Gastroesophageal sphincter (tissue), 4 donors: ENCODE data around the gene WWC2. TPM values are rescaled to one million over a fixed set of nuclear protein-coding genes. Genes with fewer than 3 reads are reported as not detected.

Source experiments
- ATAC-seq: fragments of 150-250 bp; one replicate; pipeline ENCODE4 v1.9.1; 2016; ENCODE audit warnings: mild to moderate bottlenecking, moderate library complexity
- H3K27ac ChIP-seq, 4 donors: fragments of 200-600 bp; sonication (generic) in 3 of 4; 1 replicate in 3 of 4; 2 replicates in 1 of 4; pipeline ENCODE4 v1.5.1; 2016 to 2019
- H3K27me3 ChIP-seq: fragments of 200-600 bp; sonication (generic); one replicate; pipeline ENCODE4 v1.5.1; 2019
- H3K36me3 ChIP-seq, 2 donors: fragments of 200-600 bp; sonication (generic); one replicate each; pipeline ENCODE4 v1.5.1; 2019; ENCODE audit warnings: control low read depth in 1 of 2
- H3K4me1 ChIP-seq, 3 donors: fragments of 200-600 bp; sonication (generic); 1 replicate in 2 of 3; 2 replicates in 1 of 3; pipeline ENCODE4 v1.5.1; 2016 to 2019; ENCODE audit warnings: control low read depth in 2 of 3
- H3K4me3 ChIP-seq, 2 donors: fragments of 200-600 bp; sonication (generic); one replicate each; pipeline ENCODE4 v1.5.1; 2019; ENCODE audit warnings: mild to moderate bottlenecking in 1 of 2, moderate library complexity in 1 of 2
- H3K9me3 ChIP-seq, 3 donors: fragments of 200-600 bp; sonication (generic); one replicate each; pipeline ENCODE4 v1.5.1; 2017 to 2019; ENCODE audit warnings: control low read depth in 2 of 3
- CTCF ChIP-seq, 4 experiments: fragments of 200-600 bp in 2 of 4; fragments of 450-650 bp in 2 of 4; sonication (generic) in 1 of 4; IDR thresholded peaks; one replicate each; pipeline ENCODE4 v1.5.1; 2017 to 2019; ENCODE audit warnings: antibody characterized with exemption in 4 of 4, mild to moderate bottlenecking in 2 of 4, moderate library complexity in 2 of 4
- EP300 ChIP-seq: sonication (generic); formaldehyde crosslinking; IDR thresholded peaks from one replicate; pipeline ENCODE4 v1.6.1; 2017; ENCODE audit warnings: antibody characterized with exemption, mild to moderate bottlenecking
- POLR2A ChIP-seq, 2 donors: fragments of 450-650 bp; IDR thresholded peaks; one replicate each; pipeline ENCODE4 v1.6.1; 2017; ENCODE audit warnings: antibody characterized with exemption in 2 of 2, mild to moderate bottlenecking in 2 of 2, moderate library complexity in 1 of 2
- POLR2AphosphoS5 ChIP-seq: sonication (generic); formaldehyde crosslinking; IDR thresholded peaks from one replicate; pipeline ENCODE4 v1.6.1; 2017; ENCODE audit warnings: antibody characterized with exemption
- WGBS, 2 donors: methylation state at CpG; one replicate each; pipeline ENCODE4 v1.1.5; 2018; ENCODE audit warnings: low coverage in 1 of 2; 5-methylcytosine and 5-hydroxymethylcytosine counted together
- total RNA-seq, 4 donors: library from RNA; depleted of rRNA; stranded (reverse); fragments of >200 nt; gene quantifications; one replicate each; pipeline ENCODE4 v1.1.0, GENCODE V29; 2016

The WWC2 gene
- total RNA-seq, 4 donors from 2014 or later: 23.0 to 42.0 (median 37.2) TPM

DNA sequence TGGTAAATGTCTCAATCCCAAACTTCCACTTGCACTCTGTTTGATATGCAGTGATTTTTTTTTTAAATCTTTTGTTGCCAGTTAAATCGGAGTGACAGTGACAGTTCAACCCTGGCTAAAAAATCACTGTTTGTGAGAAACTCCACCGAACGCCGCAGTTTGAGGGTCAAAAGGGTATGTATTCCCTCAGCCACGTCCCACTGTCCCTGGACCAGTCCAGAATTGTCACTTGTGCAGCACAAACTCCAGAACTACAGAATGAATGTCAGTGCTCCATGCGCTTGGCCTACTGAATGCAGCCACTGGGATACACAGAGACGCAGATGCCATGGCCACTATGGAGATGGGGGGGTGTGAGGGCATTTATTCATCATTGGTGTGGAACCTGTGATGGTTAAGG is 186.8 kb downstream of the WWC2 start:
- no peak overlapping the region for H3K27ac ChIP-seq
- H3K27me3 ChIP-seq: no peaks in the 10 kb centered on the region
- H3K4me1 ChIP-seq: no peaks in the 10 kb centered on the region
- 87 to 91% methylated on average over 4 to 5 of the region's 7 CpGs for WGBS, 2 donors
- H3K9me3 ChIP-seq: no peaks in the 10 kb centered on the region
- peaks cover 5 to 100% of the 10 kb centered on the region in 2 donors for H3K36me3 ChIP-seq
- ATAC-seq: no peak
- no peak overlapping the region for H3K4me3 ChIP-seq
- TF ChIP-seq POLR2A (IDR thresholded peaks at IDR 0.05): no peak
- TF ChIP-seq POLR2AphosphoS5: no peak
- TF ChIP-seq CTCF (IDR thresholded peaks at IDR 0.05): no peak
- TF ChIP-seq EP300: no peak

DNA sequence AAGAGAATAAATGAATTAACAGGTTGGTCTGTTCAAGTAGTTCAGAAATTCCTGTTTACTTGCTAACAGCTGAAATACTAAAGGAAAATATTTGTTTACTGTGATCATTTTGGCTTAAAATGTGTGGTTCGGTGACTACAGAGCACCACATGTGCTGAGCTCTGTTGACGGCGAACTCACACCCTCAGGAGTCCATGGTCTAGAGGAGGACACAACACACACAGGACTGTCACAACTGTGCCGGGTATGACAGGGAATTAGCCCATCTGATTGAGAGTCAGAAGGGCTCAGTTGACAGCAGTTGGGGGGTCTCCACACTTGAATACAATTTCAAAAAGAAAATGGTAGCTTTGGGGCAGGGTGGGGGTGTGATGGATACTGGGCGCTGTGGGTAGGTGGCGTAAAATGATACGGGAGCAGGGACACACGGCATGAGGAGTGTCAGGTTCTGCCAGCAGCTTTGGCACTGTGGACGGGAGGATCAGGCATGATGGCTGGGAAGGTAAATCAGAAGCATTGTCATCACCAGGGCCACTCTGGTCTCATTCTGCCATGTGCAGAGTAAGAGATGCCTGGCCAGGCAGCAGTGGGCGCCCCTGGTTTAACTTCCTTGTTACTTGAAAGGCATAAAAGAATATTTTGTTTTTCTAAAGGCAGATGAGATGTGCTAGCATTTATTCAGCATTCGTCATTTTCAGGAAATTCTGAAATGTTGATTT is 187.7 kb downstream of the WWC2 start:
- TF ChIP-seq CTCF (IDR thresholded peaks at IDR 0.05): no peak
- TF ChIP-seq POLR2AphosphoS5: no peak
- TF ChIP-seq POLR2A (IDR thresholded peaks at IDR 0.05): no peak
- no peak for TF ChIP-seq EP300
- H3K4me1 ChIP-seq: no peaks in the 10 kb centered on the region
- no peak for ATAC-seq
- no peaks in the 10 kb centered on the region for H3K9me3 ChIP-seq
- no peak overlapping the region for H3K4me3 ChIP-seq
- 92 to 96% methylated on average over 4 to 11 of the region's 11 CpGs for WGBS, 2 donors
- H3K27me3 ChIP-seq: no peaks in the 10 kb centered on the region
- H3K27ac ChIP-seq: no peak overlapping the region
- H3K36me3 ChIP-seq: peaks cover 5 to 99% of the 10 kb centered on the region in 2 donors

GRCh38 chr4:183287309-183287659 is 188.2 kb downstream of the WWC2 start:
- ATAC-seq: no peak
- Histone ChIP-seq H3K9me3 (no peaks in the 10 kb centered on the region), H3K4me1 (no peaks in the 10 kb centered on the region), H3K36me3 (peaks cover 5 to 96% of the 10 kb centered on the region in 2 donors), H3K27me3 (no peaks in the 10 kb centered on the region), H3K4me3 (no peak overlapping the region), H3K27ac (no peak overlapping the region)
- TF ChIP-seq POLR2AphosphoS5 (no peak), EP300 (no peak), CTCF (IDR thresholded peaks at IDR 0.05) (no peak), POLR2A (IDR thresholded peaks at IDR 0.05) (no peak)
- WGBS, 2 donors: 58 to 68% methylated on average over 2 of the region's 2 CpGs

- TF ChIP-seq EP300 (no peak), POLR2AphosphoS5 (no peak), CTCF (IDR thresholded peaks at IDR 0.05) (no peak), POLR2A (IDR thresholded peaks at IDR 0.05) (no peak)
Observed at GRCh38 chr4:183287677-183288076, 188.6 kb downstream of the WWC2 start.

DNA sequence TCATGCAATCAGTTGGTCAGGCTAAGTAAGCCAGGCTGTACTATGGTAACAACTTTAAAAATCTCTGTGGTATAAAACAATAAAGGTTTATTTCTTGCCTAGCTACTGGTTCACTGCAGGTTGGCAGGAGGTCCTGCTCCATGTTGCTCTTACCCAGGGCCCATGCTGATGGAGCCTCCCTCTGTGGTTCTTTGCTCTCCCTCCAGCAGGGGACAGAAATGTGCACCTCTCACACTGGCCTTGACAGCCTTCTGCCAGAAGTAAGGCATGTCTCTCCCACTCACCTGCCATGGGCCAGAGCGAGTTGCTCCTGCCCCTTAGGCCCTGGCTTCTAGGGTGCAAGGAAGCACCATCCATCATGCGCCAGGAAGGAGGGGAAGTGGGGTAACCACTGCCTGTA is 189.9 kb downstream of the WWC2 start:
- peaks cover 3 to 87% of the 10 kb centered on the region in 2 donors for H3K36me3 ChIP-seq
- H3K27ac ChIP-seq: no peak overlapping the region
- no peak for ATAC-seq
- H3K4me3 ChIP-seq: no peak overlapping the region
- no peaks in the 10 kb centered on the region for H3K9me3 ChIP-seq
- no peaks in the 10 kb centered on the region for H3K4me1 ChIP-seq
- WGBS, 2 donors: 100% methylated on average over 1 of the region's 2 CpGs; no CpG with 5 or more reads in 1 of the 2 donors
- no peaks in the 10 kb centered on the region for H3K27me3 ChIP-seq
- TF ChIP-seq CTCF (IDR thresholded peaks at IDR 0.05): no peak
- TF ChIP-seq EP300: no peak
- no peak for TF ChIP-seq POLR2AphosphoS5
- no peak for TF ChIP-seq POLR2A (IDR thresholded peaks at IDR 0.05)

More at GRCh38 chr4:183287677-183288076, 188.6 kb downstream of the WWC2 start:
- Histone ChIP-seq H3K9me3 (no peaks in the 10 kb centered on the region), H3K4me3 (no peak overlapping the region), H3K4me1 (no peaks in the 10 kb centered on the region), H3K27me3 (no peaks in the 10 kb centered on the region), H3K36me3 (peaks cover 5 to 93% of the 10 kb centered on the region in 2 donors), H3K27ac (no peak overlapping the region)
- WGBS, 2 donors: 87 to 90% methylated on average over 6 of the region's 6 CpGs
- ATAC-seq: no peak
